HG02840 (cell line): ENCODE data around the gene UNC5CL.
"Not testable (repeated sequence)": the region's sequence is repeated elsewhere in the genome, so short reads cannot be mapped to it uniquely, and the experiment has no call there.

Experiments used
- ATAC-seq: cut with Tn5 transposase; IDR thresholded peaks from one replicate; pipeline ENCODE4 v1.9.1; 2021; ENCODE audit warnings: mild to moderate bottlenecking, moderate library complexity, moderate number of reproducible peaks; ENCODE audit not compliant: unreplicated experiment, low FRiP score

UNC5CL gene

GRCh38 chr6:41013466-41014153 is 25.4 kb downstream of the UNC5CL start:
- no peak for ATAC-seq

- ATAC-seq, result no peak
Measured at GRCh38 chr6:41011673-41012072, 27.3 kb downstream of the UNC5CL start.

- no peak for ATAC-seq
Measured at GRCh38 chr6:41009669-41010068, 29.4 kb downstream of the UNC5CL start.

GRCh38 chr6:41008011-41008410 is 31.0 kb downstream of the UNC5CL start:
- ATAC-seq, result no peak

GRCh38 chr6:41006980-41007379 is 32.0 kb downstream of the UNC5CL start:
- not testable (repeated sequence) for ATAC-seq

- ATAC-seq, result not testable (repeated sequence)
Measured at GRCh38 chr6:41006217-41006616, 32.8 kb downstream of the UNC5CL start.

GRCh38 chr6:41002168-41002567 is 36.9 kb downstream of the UNC5CL start:
- ATAC-seq, result no peak

- no peak for ATAC-seq
Measured at GRCh38 chr6:41000248-41000647, 38.8 kb downstream of the UNC5CL start.

GRCh38 chr6:40999569-40999968 is 39.5 kb downstream of the UNC5CL start:
- no peak for ATAC-seq

GRCh38 chr6:40998661-40999060 is 40.4 kb downstream of the UNC5CL start:
- no peak for ATAC-seq

GRCh38 chr6:40997234-40997957 is 41.6 kb downstream of the UNC5CL start:
- ATAC-seq, result no peak

GRCh38 chr6:40996591-40997233 is 42.3 kb downstream of the UNC5CL start:
- ATAC-seq, result no peak

GRCh38 chr6:40992746-40993145 is 46.3 kb downstream of the UNC5CL start:
- no peak for ATAC-seq

- no peak for ATAC-seq
Measured at GRCh38 chr6:40990301-40990700, 48.7 kb downstream of the UNC5CL start.

- ATAC-seq, result no peak
Measured at GRCh38 chr6:40989204-40990169, 49.5 kb downstream of the UNC5CL start.

GRCh38 chr6:40988634-40989033 is 50.4 kb downstream of the UNC5CL start:
- ATAC-seq, result no peak

- ATAC-seq, result no peak
Measured at GRCh38 chr6:40986921-40987819, 51.9 kb downstream of the UNC5CL start.

GRCh38 chr6:40986364-40986763 is 52.7 kb downstream of the UNC5CL start:
- no peak for ATAC-seq

- no peak for ATAC-seq
Measured at GRCh38 chr6:40983752-40984151, 55.3 kb downstream of the UNC5CL start.
